ENCODE data around the gene DAB1. TPM values are rescaled to one million over a fixed set of nuclear protein-coding genes. Genes with fewer than 3 reads are reported as not detected.

Gene DAB1
- total RNA-seq, 1 donor from 2014 or later: 1.6 TPM

DNA sequence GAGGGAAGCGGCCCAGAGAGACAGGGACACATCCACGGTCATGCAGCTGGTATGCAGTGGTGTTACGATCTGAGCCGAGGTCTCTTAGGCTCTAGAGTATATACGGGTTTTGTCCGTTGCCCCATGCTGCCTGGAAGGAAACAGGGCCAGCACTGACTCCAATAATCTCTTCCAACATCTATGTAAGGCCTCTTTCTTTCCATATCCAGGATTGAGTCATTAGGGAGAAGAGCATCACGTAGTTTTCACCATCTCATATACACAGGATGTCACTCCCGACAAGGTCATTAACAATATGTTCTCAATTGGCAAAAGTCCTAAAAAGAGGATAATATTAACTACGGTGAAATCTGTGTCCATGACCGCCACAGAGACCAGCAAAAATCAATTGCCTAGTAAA is 462.4 kb downstream of the DAB1 start:
- Mint-ChIP-seq H3K4me1 (ENCODE audit: low read depth, unreplicated experiment) (peaks cover 4% of the 10 kb centered on the region), H3K27me3 (ENCODE audit: low read depth, unreplicated experiment) (peaks cover 9% of the 10 kb centered on the region), H3K27ac (ENCODE audit: unreplicated experiment) (no peak overlapping the region), H3K4me3 (ENCODE audit: unreplicated experiment) (no peak overlapping the region), H3K9me3 (ENCODE audit: unreplicated experiment) (peaks cover 6% of the 10 kb centered on the region), H3K36me3 (ENCODE audit: low read depth, unreplicated experiment) (no peaks in the 10 kb centered on the region)
- Histone ChIP-seq H3K27me3 (ENCODE audit: insufficient read depth, low read length) (no peaks in the 10 kb centered on the region), H3K9ac (ENCODE audit: low read length) (no peak overlapping the region), H3K36me3 (ENCODE audit: insufficient read depth, low read length) (no peaks in the 10 kb centered on the region), H3K27ac (ENCODE audit: low read depth, low read length) (no peak overlapping the region), H3K79me2 (ENCODE audit: insufficient read depth, low read length) (no peaks in the 10 kb centered on the region), H3K4me2 (ENCODE audit: low read length) (no peak overlapping the region), H3K9me3 (ENCODE audit: insufficient read depth, low read depth, low read length) (no peaks in the 10 kb centered on the region), H2AFZ (ENCODE audit: low read depth, low read length) (no peak overlapping the region), H3K4me1 (ENCODE audit: insufficient read depth, low read length) (no peaks in the 10 kb centered on the region), H3K4me3 (ENCODE audit: insufficient read depth, low read depth, low read length) (no peak overlapping the region), H4K20me1 (ENCODE audit: insufficient read depth, low read length) (no peaks in the 10 kb centered on the region)
- DNase-seq (ENCODE audit: low read depth): no peak
- no peak for TF ChIP-seq EZH2 (IDR thresholded peaks at IDR 0.05; ENCODE audit: insufficient read depth, low read length)
- TF ChIP-seq, protein P1, sequence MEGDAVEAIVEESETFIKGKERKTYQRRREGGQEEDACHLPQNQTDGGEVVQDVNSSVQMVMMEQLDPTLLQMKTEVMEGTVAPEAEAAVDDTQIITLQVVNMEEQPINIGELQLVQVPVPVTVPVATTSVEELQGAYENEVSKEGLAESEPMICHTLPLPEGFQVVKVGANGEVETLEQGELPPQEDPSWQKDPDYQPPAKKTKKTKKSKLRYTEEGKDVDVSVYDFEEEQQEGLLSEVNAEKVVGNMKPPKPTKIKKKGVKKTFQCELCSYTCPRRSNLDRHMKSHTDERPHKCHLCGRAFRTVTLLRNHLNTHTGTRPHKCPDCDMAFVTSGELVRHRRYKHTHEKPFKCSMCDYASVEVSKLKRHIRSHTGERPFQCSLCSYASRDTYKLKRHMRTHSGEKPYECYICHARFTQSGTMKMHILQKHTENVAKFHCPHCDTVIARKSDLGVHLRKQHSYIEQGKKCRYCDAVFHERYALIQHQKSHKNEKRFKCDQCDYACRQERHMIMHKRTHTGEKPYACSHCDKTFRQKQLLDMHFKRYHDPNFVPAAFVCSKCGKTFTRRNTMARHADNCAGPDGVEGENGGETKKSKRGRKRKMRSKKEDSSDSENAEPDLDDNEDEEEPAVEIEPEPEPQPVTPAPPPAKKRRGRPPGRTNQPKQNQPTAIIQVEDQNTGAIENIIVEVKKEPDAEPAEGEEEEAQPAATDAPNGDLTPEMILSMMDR (IDR thresholded peaks at IDR 0.05; ENCODE audit: insufficient read depth, low read depth, low read length): no peak
- no peak for FAIRE-seq

DNA sequence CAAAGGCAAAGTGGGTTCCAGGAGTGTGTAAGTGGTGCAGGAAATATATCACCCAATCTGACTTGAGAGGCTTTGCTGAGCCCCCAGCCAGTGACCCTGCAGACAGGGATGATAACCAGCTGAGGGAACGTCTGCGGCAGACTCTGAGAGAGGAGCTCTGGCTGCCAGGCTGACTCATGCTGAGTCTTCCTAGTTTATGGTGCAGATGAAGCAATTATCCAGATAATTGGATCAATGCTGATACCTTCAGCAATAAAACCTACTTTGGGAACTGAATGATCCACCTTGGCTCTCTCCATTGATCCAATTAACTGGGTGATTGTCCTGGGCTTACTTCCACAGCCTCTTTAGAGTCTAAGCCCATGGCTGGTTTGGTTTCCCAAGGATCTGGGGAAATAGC is 465.3 kb downstream of the DAB1 start:
- TF ChIP-seq, protein P1 (IDR thresholded peaks at IDR 0.05; ENCODE audit: insufficient read depth, low read depth, low read length): no peak
- no peak for TF ChIP-seq EZH2 (IDR thresholded peaks at IDR 0.05; ENCODE audit: insufficient read depth, low read length)
- peaks cover 4% of the 10 kb centered on the region for H3K4me1 Mint-ChIP-seq (ENCODE audit: low read depth, unreplicated experiment)
- H3K9me3 Mint-ChIP-seq (ENCODE audit: unreplicated experiment): peaks cover 6% of the 10 kb centered on the region
- no peaks in the 10 kb centered on the region for H4K20me1 ChIP-seq (ENCODE audit: insufficient read depth, low read length)
- H3K9me3 ChIP-seq (ENCODE audit: insufficient read depth, low read depth, low read length): no peaks in the 10 kb centered on the region
- DNase-seq (ENCODE audit: low read depth): peak; percentile 30
- no peak for FAIRE-seq
- H3K27ac Mint-ChIP-seq (ENCODE audit: unreplicated experiment): no peak overlapping the region
- H3K27ac ChIP-seq (ENCODE audit: low read depth, low read length): no peak overlapping the region
- H3K27me3 ChIP-seq (ENCODE audit: insufficient read depth, low read length): no peaks in the 10 kb centered on the region
- peaks cover 15% of the 10 kb centered on the region for H3K27me3 Mint-ChIP-seq (ENCODE audit: low read depth, unreplicated experiment)
- no peaks in the 10 kb centered on the region for H3K79me2 ChIP-seq (ENCODE audit: insufficient read depth, low read length)
- H3K4me2 ChIP-seq (ENCODE audit: low read length): no peak overlapping the region
- H2AFZ ChIP-seq (ENCODE audit: low read depth, low read length): no peak overlapping the region
- no peaks in the 10 kb centered on the region for H3K36me3 Mint-ChIP-seq (ENCODE audit: low read depth, unreplicated experiment)
- H3K4me3 Mint-ChIP-seq (ENCODE audit: unreplicated experiment): no peak overlapping the region
- no peak overlapping the region for H3K9ac ChIP-seq (ENCODE audit: low read length)
- H3K4me3 ChIP-seq (ENCODE audit: insufficient read depth, low read depth, low read length): no peak overlapping the region
- H3K4me1 ChIP-seq (ENCODE audit: insufficient read depth, low read length): no peaks in the 10 kb centered on the region
- H3K36me3 ChIP-seq (ENCODE audit: insufficient read depth, low read length): no peaks in the 10 kb centered on the region

DNA sequence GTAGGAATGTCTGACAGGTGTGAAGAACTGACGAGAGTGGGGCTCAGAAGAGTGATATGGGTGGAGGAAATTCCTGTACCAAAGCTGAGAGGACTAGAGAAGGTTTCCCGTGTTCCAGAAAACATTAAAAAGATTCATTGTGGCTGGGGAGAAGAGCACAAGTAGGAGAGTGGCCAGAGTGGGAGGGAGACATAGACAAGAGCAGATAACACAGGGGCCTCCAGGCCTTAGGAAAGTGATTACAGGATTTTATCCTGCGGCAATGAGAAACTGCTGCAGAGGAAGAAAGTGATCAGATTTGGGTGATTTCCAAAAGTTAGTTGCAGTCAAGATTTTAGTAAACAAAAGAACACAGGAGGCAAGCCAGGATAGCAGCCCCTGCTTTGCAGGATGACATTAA is 465.9 kb downstream of the DAB1 start:
- H3K4me2 ChIP-seq (ENCODE audit: low read length): no peak overlapping the region
- Mint-ChIP-seq H3K4me3 (ENCODE audit: unreplicated experiment) (no peak overlapping the region), H3K36me3 (ENCODE audit: low read depth, unreplicated experiment) (no peaks in the 10 kb centered on the region), H3K27me3 (ENCODE audit: low read depth, unreplicated experiment) (peaks cover 13% of the 10 kb centered on the region), H3K27ac (ENCODE audit: unreplicated experiment) (no peak overlapping the region), H3K9me3 (ENCODE audit: unreplicated experiment) (peaks cover 6% of the 10 kb centered on the region), H3K4me1 (ENCODE audit: low read depth, unreplicated experiment) (peaks cover 4% of the 10 kb centered on the region)
- TF ChIP-seq EZH2 (IDR thresholded peaks at IDR 0.05; ENCODE audit: insufficient read depth, low read length): no peak
- TF ChIP-seq, protein P1 (IDR thresholded peaks at IDR 0.05; ENCODE audit: insufficient read depth, low read depth, low read length): no peak
- no peaks in the 10 kb centered on the region for H4K20me1 ChIP-seq (ENCODE audit: insufficient read depth, low read length)
- no peak overlapping the region for H3K27ac ChIP-seq (ENCODE audit: low read depth, low read length)
- no peak overlapping the region for H3K4me3 ChIP-seq (ENCODE audit: insufficient read depth, low read depth, low read length)
- FAIRE-seq (no peak), DNase-seq (ENCODE audit: low read depth) (no peak)
- H2AFZ ChIP-seq (ENCODE audit: low read depth, low read length): no peak overlapping the region
- H3K9me3 ChIP-seq (ENCODE audit: insufficient read depth, low read depth, low read length): no peaks in the 10 kb centered on the region
- H3K4me1 ChIP-seq (ENCODE audit: insufficient read depth, low read length): no peaks in the 10 kb centered on the region
- H3K36me3 ChIP-seq (ENCODE audit: insufficient read depth, low read length): no peaks in the 10 kb centered on the region
- H3K27me3 ChIP-seq (ENCODE audit: insufficient read depth, low read length): no peaks in the 10 kb centered on the region
- H3K79me2 ChIP-seq (ENCODE audit: insufficient read depth, low read length): no peaks in the 10 kb centered on the region
- no peak overlapping the region for H3K9ac ChIP-seq (ENCODE audit: low read length)

Measured in astrocyte (in vitro differentiated cells and primary cell).